Breast epithelium (tissue), 4 donors: ENCODE data around the gene BRINP1. TPM values are rescaled to one million over a fixed set of nuclear protein-coding genes. Genes with fewer than 3 reads are reported as not detected.

ENCODE experiments used
- DNase-seq, 2 donors: peaks; one replicate each; pipeline ENCODE4 v3.0.0-alpha.2; 2019; ENCODE audit warnings: low spot score in 2 of 2
- H3K27ac ChIP-seq, 2 donors: fragments of 200-600 bp; sonication (generic) in 1 of 2; one replicate each; pipeline ENCODE4 v1.5.1; 2016 to 2019; ENCODE audit warnings: mild to moderate bottlenecking in 1 of 2
- H3K27me3 ChIP-seq, 2 donors: fragments of 200-600 bp; sonication (generic) in 1 of 2; one replicate each; pipeline versions ENCODE4 v1.5.1 to v1.6.0; 2017 to 2019; ENCODE audit warnings: control low read depth in 1 of 2, mild to moderate bottlenecking in 1 of 2
- H3K36me3 ChIP-seq: fragments of 200-600 bp; one replicate; pipeline ENCODE4 v1.5.1; 2019
- H3K4me1 ChIP-seq, 2 donors: fragments of 200-600 bp; sonication (generic); one replicate each; pipeline ENCODE4 v1.5.1; 2016 to 2019; ENCODE audit warnings: control low read depth in 1 of 2
- H3K4me3 ChIP-seq, 3 donors: fragments of 200-600 bp; sonication (generic); 1 replicate in 2 of 3; 2 replicates in 1 of 3; pipeline ENCODE4 v1.5.1; 2016 to 2019; ENCODE audit warnings: mild to moderate bottlenecking in 3 of 3, moderate library complexity in 2 of 3
- H3K9me3 ChIP-seq, 2 donors: fragments of 200-600 bp; sonication (generic) in 1 of 2; one replicate each; pipeline ENCODE4 v1.5.1; 2016 to 2019; ENCODE audit warnings: control low read depth in 1 of 2
- CTCF ChIP-seq, 3 donors: fragments of 450-650 bp; IDR thresholded peaks; one replicate each; pipeline ENCODE4 v1.5.1; 2016 to 2017; ENCODE audit warnings: antibody characterized with exemption in 3 of 3, mild to moderate bottlenecking in 3 of 3, moderate library complexity in 3 of 3
- POLR2A ChIP-seq: fragments of 450-650 bp; IDR thresholded peaks from one replicate; pipeline ENCODE4 v1.6.1; 2016; ENCODE audit warnings: antibody characterized with exemption, mild to moderate bottlenecking, moderate library complexity
- POLR2AphosphoS5 ChIP-seq, 3 donors: sonication (generic); formaldehyde crosslinking; IDR thresholded peaks; one replicate each; pipeline ENCODE4 v1.6.1; 2017; ENCODE audit warnings: antibody characterized with exemption in 3 of 3
- intact Hi-C: fragments of 100-400 bp; cut with DNase I; formaldehyde crosslinking; loops from one replicate; pipeline ENCODE4 v1.15.1; 2023; ENCODE audit warnings: low total_unique reads
- total RNA-seq, 3 donors: library from RNA; depleted of rRNA; stranded (reverse); fragments of >200 nt; gene quantifications; one replicate each; pipeline ENCODE4 v1.1.0, GENCODE V29; 2016

BRINP1 gene
- total RNA-seq, 3 donors from 2014 or later, result 8.8 to 27.5 TPM; not detected in 1

GRCh38 chr9:119307471-119307870 is 61.8 kb downstream of the BRINP1 start:
- Histone ChIP-seq H3K9me3 (no peaks in the 10 kb centered on the region), H3K36me3 (no peaks in the 10 kb centered on the region), H3K27me3 (no peaks in the 10 kb centered on the region), H3K4me1 (no peaks in the 10 kb centered on the region), H3K27ac (no peak overlapping the region), H3K4me3 (no peak overlapping the region)
- intact Hi-C loops, result no loop called here
- DNase-seq, result no peak
- TF ChIP-seq POLR2A (no peak), CTCF (IDR thresholded peaks at IDR 0.05) (no peak), POLR2AphosphoS5 (IDR thresholded peaks at IDR 0.05) (no peak)

GRCh38 chr9:119304555-119304954 is 64.7 kb downstream of the BRINP1 start:
- DNase-seq, result no peak
- no peak for TF ChIP-seq CTCF (IDR thresholded peaks at IDR 0.05)
- no peak for TF ChIP-seq POLR2AphosphoS5 (IDR thresholded peaks at IDR 0.05)
- no peak for TF ChIP-seq POLR2A
- Histone ChIP-seq H3K4me3 (no peak overlapping the region), H3K27ac (no peak overlapping the region), H3K36me3 (no peaks in the 10 kb centered on the region), H3K4me1 (no peaks in the 10 kb centered on the region), H3K27me3 (no peaks in the 10 kb centered on the region), H3K9me3 (no peaks in the 10 kb centered on the region)
- intact Hi-C loops, result no loop called here

GRCh38 chr9:119302988-119303698 is 66.1 kb downstream of the BRINP1 start:
- Histone ChIP-seq H3K9me3 (no peaks in the 10 kb centered on the region), H3K27ac (no peak overlapping the region), H3K4me3 (no peak overlapping the region), H3K27me3 (no peaks in the 10 kb centered on the region), H3K36me3 (no peaks in the 10 kb centered on the region), H3K4me1 (no peaks in the 10 kb centered on the region)
- intact Hi-C loops, result no loop called here
- TF ChIP-seq CTCF (IDR thresholded peaks at IDR 0.05) (no peak), POLR2A (no peak), POLR2AphosphoS5 (IDR thresholded peaks at IDR 0.05) (no peak)
- no peak for DNase-seq

- DNase-seq, result no peak
- Histone ChIP-seq H3K27me3 (no peaks in the 10 kb centered on the region), H3K36me3 (no peaks in the 10 kb centered on the region), H3K9me3 (no peaks in the 10 kb centered on the region), H3K4me3 (no peak overlapping the region), H3K27ac (peak overlapping the region in 1 of 2 donors; percentile 25), H3K4me1 (no peaks in the 10 kb centered on the region)
- no peak for TF ChIP-seq CTCF (IDR thresholded peaks at IDR 0.05)
- TF ChIP-seq POLR2AphosphoS5 (IDR thresholded peaks at IDR 0.05), result no peak
- no peak for TF ChIP-seq POLR2A
- intact Hi-C loops, result loop anchor here (10.0 kb wide), 1 partner anchor 1373 kb away; no protein-coding TSS in a partner anchor
These were observed 71.0 kb downstream of the BRINP1 start for GRCh38 chr9:119298076-119298853.

- Histone ChIP-seq H3K27ac (no peak overlapping the region), H3K36me3 (no peaks in the 10 kb centered on the region), H3K4me3 (no peak overlapping the region), H3K27me3 (no peaks in the 10 kb centered on the region), H3K9me3 (no peaks in the 10 kb centered on the region), H3K4me1 (no peaks in the 10 kb centered on the region)
- intact Hi-C loops, result loop anchor here (5.0 to 10.0 kb wide), 2 partner anchors 319 to 1367 kb away; no protein-coding TSS in a partner anchor
- DNase-seq, result no peak
- TF ChIP-seq POLR2AphosphoS5 (IDR thresholded peaks at IDR 0.05) (no peak), POLR2A (no peak), CTCF (IDR thresholded peaks at IDR 0.05) (no peak)
These were observed 77.7 kb downstream of the BRINP1 start for GRCh38 chr9:119291554-119291953.
